PC-9 (cell line): ENCODE measurements around the gene ARHGEF17.

Experiments
- EZH2 ChIP-seq: fragments of 200-600 bp; sonication (generic); IDR thresholded peaks from 2 replicates; pipeline ENCODE4 v1.8.0; 2017; ENCODE audit warnings: antibody characterized with exemption, low read depth
- TF ChIP-seq, protein P1 (sequence below): fragments of 200-600 bp; sonication (generic); conservative IDR thresholded peaks from 2 replicates; pipeline ENCODE4 v1.6.1; 2017; ENCODE audit warnings: mixed run types, antibody characterized with exemption, mild to moderate bottlenecking, moderate library complexity

DNA sequence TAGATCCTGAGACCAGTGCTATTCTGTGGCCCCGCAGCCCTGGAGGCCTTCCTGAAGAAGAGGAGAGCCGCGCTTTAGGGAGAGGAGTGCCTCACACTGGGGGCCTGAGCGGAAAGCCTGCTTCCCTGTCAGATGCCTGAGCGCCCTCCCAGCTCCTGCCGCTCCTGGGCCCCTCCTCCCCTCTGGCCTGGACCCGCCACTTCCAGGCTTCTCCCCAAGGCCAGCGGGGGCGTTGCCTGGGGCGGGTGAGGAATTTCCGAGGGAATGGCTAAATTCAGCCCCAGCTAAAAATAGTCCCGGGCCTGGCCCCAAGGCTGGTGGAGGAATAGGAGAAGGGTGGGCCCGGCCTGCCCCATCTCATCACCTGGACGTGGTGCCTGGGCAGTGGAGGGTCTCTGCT is 15.4 kb downstream of the ARHGEF17 start:
- TF ChIP-seq, protein P1, sequence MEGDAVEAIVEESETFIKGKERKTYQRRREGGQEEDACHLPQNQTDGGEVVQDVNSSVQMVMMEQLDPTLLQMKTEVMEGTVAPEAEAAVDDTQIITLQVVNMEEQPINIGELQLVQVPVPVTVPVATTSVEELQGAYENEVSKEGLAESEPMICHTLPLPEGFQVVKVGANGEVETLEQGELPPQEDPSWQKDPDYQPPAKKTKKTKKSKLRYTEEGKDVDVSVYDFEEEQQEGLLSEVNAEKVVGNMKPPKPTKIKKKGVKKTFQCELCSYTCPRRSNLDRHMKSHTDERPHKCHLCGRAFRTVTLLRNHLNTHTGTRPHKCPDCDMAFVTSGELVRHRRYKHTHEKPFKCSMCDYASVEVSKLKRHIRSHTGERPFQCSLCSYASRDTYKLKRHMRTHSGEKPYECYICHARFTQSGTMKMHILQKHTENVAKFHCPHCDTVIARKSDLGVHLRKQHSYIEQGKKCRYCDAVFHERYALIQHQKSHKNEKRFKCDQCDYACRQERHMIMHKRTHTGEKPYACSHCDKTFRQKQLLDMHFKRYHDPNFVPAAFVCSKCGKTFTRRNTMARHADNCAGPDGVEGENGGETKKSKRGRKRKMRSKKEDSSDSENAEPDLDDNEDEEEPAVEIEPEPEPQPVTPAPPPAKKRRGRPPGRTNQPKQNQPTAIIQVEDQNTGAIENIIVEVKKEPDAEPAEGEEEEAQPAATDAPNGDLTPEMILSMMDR = no peak
- TF ChIP-seq EZH2 = no peak
